ENCODE results near the gene PYGM. TPM values are rescaled to one million over a fixed set of nuclear protein-coding genes. Genes with fewer than 3 reads are reported as not detected.

The PYGM gene
- 1 to 10 TPM; 3.8 to 7.2 TPM for total RNA-seq

GRCh38 chr11:64759722-64760719 lies at the start of gene PYGM:
Gene PYGM (minus strand): TSS chr11:64759974. CDS start chr11:64759898, 76 bp downstream.
- no peaks in the 10 kb centered on the region for H3K27me3 Mint-ChIP-seq
- H3K4me3 Mint-ChIP-seq = peak within 1 kb of the TSS; percentile 77
- DNase-seq (peak; percentile 36), ATAC-seq (ENCODE audit: low read depth) (no peak)
- POLR2A ChIA-PET = interaction anchor here (0.7 to 14.2 kb wide), 7 partner anchors 8 to 1139 kb away, joined by 3 to 278 read pairs (median 6); partner anchors contain the start of genes MAP4K2, RASGRP2 and SF1
- H3K9me3 Mint-ChIP-seq = no peaks in the 10 kb centered on the region
- peaks cover 52% of the 10 kb centered on the region for H3K4me1 Mint-ChIP-seq
- peaks cover 17% of the 10 kb centered on the region for H3K36me3 Mint-ChIP-seq
- H3K27ac Mint-ChIP-seq = peak within 1 kb of the TSS; percentile 88

GRCh38 chr11:64805481-64805880 lies 45.7 kb upstream of the PYGM start:
- Mint-ChIP-seq H3K27ac (no peak overlapping the region), H3K36me3 (peaks cover 4% of the 10 kb centered on the region), H3K4me1 (peaks cover 24% of the 10 kb centered on the region), H3K9me3 (no peaks in the 10 kb centered on the region), H3K4me3 (no peak overlapping the region), H3K27me3 (no peaks in the 10 kb centered on the region)
- ATAC-seq (ENCODE audit: low read depth) (no peak), DNase-seq (no peak)
- POLR2A ChIA-PET = no interaction called here

- peaks cover 6% of the 10 kb centered on the region for H3K36me3 Mint-ChIP-seq
- no peaks in the 10 kb centered on the region for H3K9me3 Mint-ChIP-seq
- peaks cover 22% of the 10 kb centered on the region for H3K4me1 Mint-ChIP-seq
- POLR2A ChIA-PET = interaction anchor here (0.6 to 3.0 kb wide), 5 partner anchors 25 to 297 kb away, joined by 3 to 14 read pairs (median 5); partner anchors contain the start of gene RASGRP2
- no peaks in the 10 kb centered on the region for H3K27me3 Mint-ChIP-seq
- DNase-seq = no peak
- H3K27ac Mint-ChIP-seq = no peak overlapping the region
- ATAC-seq (ENCODE audit: low read depth) = no peak
- H3K4me3 Mint-ChIP-seq = peak overlapping the region; percentile 86
These were observed 44.8 kb upstream of the PYGM start for GRCh38 chr11:64804346-64805210.

GRCh38 chr11:64803846-64804345 lies 44.1 kb upstream of the PYGM start:
- Mint-ChIP-seq H3K27me3 (no peaks in the 10 kb centered on the region), H3K27ac (peak overlapping the region; percentile 80), H3K9me3 (no peaks in the 10 kb centered on the region), H3K4me1 (peaks cover 21% of the 10 kb centered on the region), H3K4me3 (peak overlapping the region; percentile 86), H3K36me3 (peaks cover 9% of the 10 kb centered on the region)
- DNase-seq (no peak), ATAC-seq (ENCODE audit: low read depth) (no peak)
- POLR2A ChIA-PET = interaction anchor here (0.6 to 3.0 kb wide), 5 partner anchors 25 to 298 kb away, joined by 3 to 14 read pairs (median 5); partner anchors contain the start of gene RASGRP2

GRCh38 chr11:64803158-64803845 lies 43.5 kb upstream of the PYGM start, which contains the start of gene MAP4K2:
Gene MAP4K2 (minus strand): TSS chr11:64803214. CDS start chr11:64803149, 65 bp downstream.
- Mint-ChIP-seq H3K9me3 (no peaks in the 10 kb centered on the region), H3K4me1 (peaks cover 25% of the 10 kb centered on the region), H3K27ac (peak within 1 kb of the TSS; percentile 82), H3K36me3 (peaks cover 11% of the 10 kb centered on the region), H3K27me3 (no peaks in the 10 kb centered on the region), H3K4me3 (peak within 1 kb of the TSS; percentile 86)
- peak; percentile 96 for DNase-seq
- POLR2A ChIA-PET = interaction anchor here (0.7 to 3.0 kb wide), 9 partner anchors 10 to 319 kb away, joined by 3 to 26 read pairs (median 4); partner anchors contain the start of genes MRPL49, RASGRP2, SAC3D1 and SF1
- peak; percentile 85 for ATAC-seq (ENCODE audit: low read depth)

- POLR2A ChIA-PET = interaction anchor here (0.7 to 3.0 kb wide), 12 partner anchors 8 to 320 kb away, joined by 3 to 26 read pairs (median 4); partner anchors contain the start of genes MEN1, MRPL49, RASGRP2 and SAC3D1
These were observed 42.8 kb upstream of the PYGM start for GRCh38 chr11:64802370-64803157.

GRCh38 chr11:64801561-64802369 lies 42.0 kb upstream of the PYGM start:
- POLR2A ChIA-PET = interaction anchor here (0.9 to 3.0 kb wide), 11 partner anchors 8 to 321 kb away, joined by 3 to 26 read pairs (median 4); partner anchors contain the start of genes MEN1, MRPL49, RASGRP2 and SAC3D1
- peak overlapping the region; percentile 82 for H3K27ac Mint-ChIP-seq
- ATAC-seq (ENCODE audit: low read depth) (no peak), DNase-seq (peak; percentile 37)
- peaks cover 8% of the 10 kb centered on the region for H3K36me3 Mint-ChIP-seq
- H3K4me3 Mint-ChIP-seq = peak overlapping the region; percentile 82
- H3K4me1 Mint-ChIP-seq = peaks cover 22% of the 10 kb centered on the region
- no peaks in the 10 kb centered on the region for H3K9me3 Mint-ChIP-seq
- no peaks in the 10 kb centered on the region for H3K27me3 Mint-ChIP-seq

More at GRCh38 chr11:64802370-64803157, 42.8 kb upstream of the PYGM start:
- ATAC-seq (ENCODE audit: low read depth) = peak; percentile 2
- Mint-ChIP-seq H3K4me3 (peak overlapping the region; percentile 82), H3K36me3 (peaks cover 8% of the 10 kb centered on the region), H3K27me3 (no peaks in the 10 kb centered on the region), H3K9me3 (no peaks in the 10 kb centered on the region), H3K27ac (peak overlapping the region; percentile 82), H3K4me1 (peaks cover 23% of the 10 kb centered on the region)
- DNase-seq = no peak

GRCh38 chr11:64801158-64801464 lies 41.3 kb upstream of the PYGM start:
- peak overlapping the region; percentile 82 for H3K27ac Mint-ChIP-seq

GRCh38 chr11:64800303-64801157 lies 40.8 kb upstream of the PYGM start:
- H3K9me3 Mint-ChIP-seq = no peaks in the 10 kb centered on the region
- no peaks in the 10 kb centered on the region for H3K27me3 Mint-ChIP-seq
- no peak overlapping the region for H3K4me3 Mint-ChIP-seq
- no peak for DNase-seq
- H3K4me1 Mint-ChIP-seq = peaks cover 32% of the 10 kb centered on the region
- H3K36me3 Mint-ChIP-seq = peaks cover 8% of the 10 kb centered on the region
- POLR2A ChIA-PET = interaction anchor here (0.5 to 2.7 kb wide), 6 partner anchors 10 to 37 kb away, joined by 3 to 26 read pairs (median 4); partner anchors contain the start of gene SF1
- peak overlapping the region; percentile 82 for H3K27ac Mint-ChIP-seq
- no peak for ATAC-seq (ENCODE audit: low read depth)

More at GRCh38 chr11:64801158-64801464, 41.3 kb upstream of the PYGM start:
- ATAC-seq (ENCODE audit: low read depth) (no peak), DNase-seq (no peak)
- POLR2A ChIA-PET = interaction anchor here (1.0 to 2.7 kb wide), 2 partner anchors 23 to 37 kb away, joined by 4 to 26 read pairs; partner anchors contain the start of gene SF1
- Mint-ChIP-seq H3K27me3 (no peaks in the 10 kb centered on the region), H3K4me3 (peak overlapping the region; percentile 82), H3K36me3 (peaks cover 8% of the 10 kb centered on the region), H3K9me3 (no peaks in the 10 kb centered on the region), H3K4me1 (peaks cover 29% of the 10 kb centered on the region)

GRCh38 chr11:64799623-64800302 lies 40.0 kb upstream of the PYGM start:
- Mint-ChIP-seq H3K4me1 (peaks cover 35% of the 10 kb centered on the region), H3K27ac (peak overlapping the region; percentile 30), H3K9me3 (no peaks in the 10 kb centered on the region), H3K4me3 (no peak overlapping the region), H3K27me3 (no peaks in the 10 kb centered on the region), H3K36me3 (peaks cover 10% of the 10 kb centered on the region)
- DNase-seq (no peak), ATAC-seq (ENCODE audit: low read depth) (no peak)
- POLR2A ChIA-PET = interaction anchor here (0.9 to 1.2 kb wide), 3 partner anchors 11 to 15 kb away, joined by 3 to 4 read pairs (median 4); no protein-coding TSS in a partner anchor
